ENCODE data around the gene ASCL1. TPM values are rescaled to one million over a fixed set of nuclear protein-coding genes. Genes with fewer than 3 reads are reported as not detected.

The ASCL1 gene
- total and polyA plus RNA-seq, 9 of the 15 experiments (the other 6 are each of a cell fraction or from before 2014, with no cell fraction given), result 0.01 to 0.09 (median 0.04) TPM; not detected in 3

DNA sequence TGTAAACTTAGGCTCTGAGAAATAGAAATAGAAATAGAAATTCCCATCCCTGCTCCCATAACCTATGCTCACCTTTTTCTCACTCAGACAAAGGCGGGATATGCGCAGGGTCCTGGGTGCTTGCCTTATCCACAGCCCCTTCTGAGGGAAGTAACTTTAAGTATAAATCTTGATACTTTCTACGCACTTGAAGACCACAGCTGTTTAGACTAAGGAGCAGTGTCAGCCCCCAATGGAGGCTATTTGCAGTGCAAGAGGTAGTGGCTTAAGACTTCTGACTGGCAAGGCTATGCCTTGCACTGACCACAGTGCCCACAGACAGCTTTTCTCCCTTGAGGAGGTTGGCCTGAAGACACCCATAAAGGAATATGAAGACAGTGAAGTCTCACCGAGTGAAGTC is 35.2 kb downstream of the ASCL1 start:
- no peak overlapping the region for H3K9ac ChIP-seq (ENCODE audit: insufficient read depth in 1 of 2, low read depth in 2 of 2, low read length in 2 of 2)
- H3K9me3 ChIP-seq (replicated peaks; ENCODE audit: control insufficient read depth, insufficient read depth, low read depth, low read length), result no peaks in the 10 kb centered on the region
- ChIA-PET CTCF (ENCODE audit: low intra/inter-chr PET ratio) (no interaction called here), POLR2A (no interaction called here)
- H3K4me2 ChIP-seq (ENCODE audit: insufficient read depth, low read length), result no peak overlapping the region
- no peaks in the 10 kb centered on the region for H3K36me3 ChIP-seq (ENCODE audit: control insufficient read depth, insufficient read depth, low read length)
- BruUV-seq (replicated peaks), result no TSS peak
- no peak for FAIRE-seq
- in situ Hi-C loops (cut with MboI), result no loop called here
- no peaks in the 10 kb centered on the region for H4K20me1 ChIP-seq (replicated peaks; ENCODE audit: control insufficient read depth, insufficient read depth, low read length)
- H3K9me1 ChIP-seq (ENCODE audit: control insufficient read depth, insufficient read depth, low read length), result no peaks in the 10 kb centered on the region
- TF ChIP-seq, protein P1, sequence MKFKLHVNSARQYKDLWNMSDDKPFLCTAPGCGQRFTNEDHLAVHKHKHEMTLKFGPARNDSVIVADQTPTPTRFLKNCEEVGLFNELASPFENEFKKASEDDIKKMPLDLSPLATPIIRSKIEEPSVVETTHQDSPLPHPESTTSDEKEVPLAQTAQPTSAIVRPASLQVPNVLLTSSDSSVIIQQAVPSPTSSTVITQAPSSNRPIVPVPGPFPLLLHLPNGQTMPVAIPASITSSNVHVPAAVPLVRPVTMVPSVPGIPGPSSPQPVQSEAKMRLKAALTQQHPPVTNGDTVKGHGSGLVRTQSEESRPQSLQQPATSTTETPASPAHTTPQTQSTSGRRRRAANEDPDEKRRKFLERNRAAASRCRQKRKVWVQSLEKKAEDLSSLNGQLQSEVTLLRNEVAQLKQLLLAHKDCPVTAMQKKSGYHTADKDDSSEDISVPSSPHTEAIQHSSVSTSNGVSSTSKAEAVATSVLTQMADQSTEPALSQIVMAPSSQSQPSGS (CRISPR knock-in tag; IDR thresholded peaks at IDR 0.05), result no peak
- TF ChIP-seq NFXL1 (CRISPR knock-in tag; IDR thresholded peaks at IDR 0.05), result no peak
- TF ChIP-seq, protein P2, sequence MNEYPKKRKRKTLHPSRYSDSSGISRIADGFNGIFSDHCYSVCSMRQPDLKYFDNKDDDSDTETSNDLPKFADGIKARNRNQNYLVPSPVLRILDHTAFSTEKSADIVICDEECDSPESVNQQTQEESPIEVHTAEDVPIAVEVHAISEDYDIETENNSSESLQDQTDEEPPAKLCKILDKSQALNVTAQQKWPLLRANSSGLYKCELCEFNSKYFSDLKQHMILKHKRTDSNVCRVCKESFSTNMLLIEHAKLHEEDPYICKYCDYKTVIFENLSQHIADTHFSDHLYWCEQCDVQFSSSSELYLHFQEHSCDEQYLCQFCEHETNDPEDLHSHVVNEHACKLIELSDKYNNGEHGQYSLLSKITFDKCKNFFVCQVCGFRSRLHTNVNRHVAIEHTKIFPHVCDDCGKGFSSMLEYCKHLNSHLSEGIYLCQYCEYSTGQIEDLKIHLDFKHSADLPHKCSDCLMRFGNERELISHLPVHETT (CRISPR knock-in tag; conservative IDR thresholded peaks at IDR 0.05 in 1 of 2, IDR thresholded peaks at IDR 0.05 in 1 of 2), result no peak
- no peak for TF ChIP-seq PTBP1 (IDR thresholded peaks at IDR 0.05; ENCODE audit: low read depth, low read length)
- TF ChIP-seq ETV5 (CRISPR knock-in tag; IDR thresholded peaks at IDR 0.05; ENCODE audit: low read depth), result no peak
- no peak for ATAC-seq
- H3K4me1 ChIP-seq (replicated peaks in 1 of 2; ENCODE audit: control insufficient read depth in 2 of 2, insufficient read depth in 2 of 2, low read length in 2 of 2), result no peaks in the 10 kb centered on the region
- DNase-seq (ENCODE audit: extremely low read depth in 1 of 4, low spot score in 3 of 4), result no peak
- H3K79me2 ChIP-seq (ENCODE audit: control insufficient read depth, insufficient read depth, low read length), result no peaks in the 10 kb centered on the region
- H3K4me3 ChIP-seq, result no peak overlapping the region
- H2AFZ ChIP-seq (ENCODE audit: low read depth, low read length), result no peak overlapping the region
- H3K27me3 ChIP-seq (ENCODE audit: control insufficient read depth in 2 of 2, insufficient read depth in 2 of 2, low read length in 2 of 2), result no peaks in the 10 kb centered on the region
- intact Hi-C loops (cut with micrococcal nuclease), result no loop called here
- no peak overlapping the region for H3K27ac ChIP-seq (ENCODE audit: extremely low read depth, low read depth, low read length)
- 1% methylated on average over 4 of the region's 4 CpGs for WGBS (ENCODE audit: insufficient coverage, low coverage, missing lambda C conversion rate)
